NCI-H1105 treated with DMSO at 0.1 percent for 48 hours (cell line): ENCODE measurements around the gene KRTAP1-3.
"Not testable (repeated sequence)": the region's sequence is repeated elsewhere in the genome, so short reads cannot be mapped to it uniquely, and the experiment has no call there.

ENCODE experiments used
- DNase-seq: peaks from one replicate; lab custom pipeline; 2025; lab: John Stamatoyannopoulos, UW

KRTAP1-3 gene

GRCh38 chr17:41054556-41054955 is 19.9 kb upstream of the KRTAP1-3 start:
- DNase-seq, result not testable (repeated sequence)

GRCh38 chr17:41054025-41054424 is 19.4 kb upstream of the KRTAP1-3 start:
- DNase-seq, result no peak

- no peak for DNase-seq
These were observed 17.9 kb upstream of the KRTAP1-3 start for GRCh38 chr17:41052566-41052965.

GRCh38 chr17:41049110-41049509 is 14.4 kb upstream of the KRTAP1-3 start:
- no peak for DNase-seq

- no peak for DNase-seq
These were observed 13.8 kb upstream of the KRTAP1-3 start for GRCh38 chr17:41048441-41048840.

- DNase-seq, result not testable (repeated sequence)
These were observed 12.2 kb upstream of the KRTAP1-3 start, which contains the start of gene KRTAP2-1 for GRCh38 chr17:41046735-41047465. TSS of gene KRTAP2-1 (minus strand) at chr17:41047316. CDS start at chr17:41047267, 49 bp downstream.

- DNase-seq, result no peak
These were observed 8.3 kb upstream of the KRTAP1-3 start for GRCh38 chr17:41042953-41043352.

GRCh38 chr17:41040783-41041571 is 6.3 kb upstream of the KRTAP1-3 start, which contains the start of gene KRTAP1-1:
TSS of gene KRTAP1-1 (minus strand) at chr17:41041450. CDS start at chr17:41041397, 53 bp downstream.
- peak; percentile 64 for DNase-seq

- DNase-seq, result no peak
These were observed 3.2 kb upstream of the KRTAP1-3 start for GRCh38 chr17:41037853-41038350.

- no peak for DNase-seq
These were observed 4.9 kb downstream of the KRTAP1-3 start, which contains the start of gene KRTAP1-4 for GRCh38 chr17:41029633-41030245. TSS of gene KRTAP1-4 (minus strand) at chr17:41030195. CDS start at chr17:41030078, 117 bp downstream.

GRCh38 chr17:41026715-41027471 is 7.8 kb downstream of the KRTAP1-3 start, which contains the start of gene KRTAP1-5:
TSS of gene KRTAP1-5 (minus strand) at chr17:41027208. CDS start at chr17:41027155, 53 bp downstream.
- DNase-seq, result no peak

GRCh38 chr17:41024697-41025096 is 10.0 kb downstream of the KRTAP1-3 start:
- no peak for DNase-seq

GRCh38 chr17:41020336-41020735 is 14.3 kb downstream of the KRTAP1-3 start:
- no peak for DNase-seq

- no peak for DNase-seq
These were observed 15.3 kb downstream of the KRTAP1-3 start for GRCh38 chr17:41019415-41019814.

GRCh38 chr17:41018541-41018940 is 16.1 kb downstream of the KRTAP1-3 start:
- DNase-seq, result no peak

- DNase-seq, result no peak
These were observed 18.0 kb downstream of the KRTAP1-3 start for GRCh38 chr17:41016578-41017215.

- DNase-seq, result no peak
These were observed 19.2 kb downstream of the KRTAP1-3 start for GRCh38 chr17:41015454-41015853.

- DNase-seq, result peak; percentile 76
These were observed 21.1 kb downstream of the KRTAP1-3 start for GRCh38 chr17:41013606-41014005.

GRCh38 chr17:41013181-41013580 is 21.5 kb downstream of the KRTAP1-3 start:
- DNase-seq, result no peak

GRCh38 chr17:41012326-41013120 is 22.2 kb downstream of the KRTAP1-3 start:
- DNase-seq, result peak; percentile 29
